SK-N-SH treated with all-trans-retinoic acid at 6 μM for 48 hours (cell line): ENCODE data around the gene RESF1.

Experiments
- CSDC2 ChIP-seq: fragments of 250-450 bp; sonication (Bioruptor Pico); IDR thresholded peaks from 2 replicates; pipeline ENCODE4 v1.5.0; 2020; ENCODE audit warnings: mild to moderate bottlenecking, moderate library complexity
- GLIS3 ChIP-seq: fragments of 250-450 bp; sonication (Bioruptor Pico); IDR thresholded peaks from 2 replicates; pipeline ENCODE4 v1.5.0; 2020; ENCODE audit warnings: mild to moderate bottlenecking, moderate library complexity
- OSR1 ChIP-seq: fragments of 250-450 bp; sonication (Bioruptor Pico); IDR thresholded peaks from 2 replicates; pipeline ENCODE4 v1.8.0; 2022; ENCODE audit warnings: moderate library complexity, mild to moderate bottlenecking, inconsistent platforms
- PPARA ChIP-seq: fragments of 250-450 bp; sonication (Bioruptor Pico); IDR thresholded peaks from 2 replicates; pipeline ENCODE4 v1.5.0; 2020; ENCODE audit warnings: mild to moderate bottlenecking, borderline replicate concordance
- RARB ChIP-seq: fragments of 250-450 bp; sonication (Bioruptor Pico); IDR thresholded peaks from 2 replicates; pipeline ENCODE4 v1.8.0; 2021; ENCODE audit warnings: mild to moderate bottlenecking, moderate library complexity
- ZC3H10 ChIP-seq: fragments of 250-450 bp; sonication (Bioruptor Pico); IDR thresholded peaks from 2 replicates; pipeline ENCODE4 v1.5.1; 2021; ENCODE audit warnings: mild to moderate bottlenecking, moderate library complexity
- ZFP3 ChIP-seq: fragments of 250-450 bp; sonication (Bioruptor Pico); IDR thresholded peaks from 2 replicates; pipeline ENCODE4 v1.5.0; 2020; ENCODE audit warnings: mild to moderate bottlenecking, moderate library complexity
- TF ChIP-seq, protein P1 (sequence below): fragments of 250-450 bp; sonication (Bioruptor Pico); IDR thresholded peaks from 2 replicates; pipeline ENCODE4 v1.8.0; 2020; ENCODE audit warnings: mild to moderate bottlenecking, moderate library complexity, borderline replicate concordance
- TF ChIP-seq, protein P2 (sequence below): fragments of 250-450 bp; sonication (Bioruptor Pico); IDR thresholded peaks from 2 replicates; pipeline ENCODE4 v1.5.1; 2020; ENCODE audit warnings: low read depth, mild to moderate bottlenecking, moderate library complexity

DNA sequence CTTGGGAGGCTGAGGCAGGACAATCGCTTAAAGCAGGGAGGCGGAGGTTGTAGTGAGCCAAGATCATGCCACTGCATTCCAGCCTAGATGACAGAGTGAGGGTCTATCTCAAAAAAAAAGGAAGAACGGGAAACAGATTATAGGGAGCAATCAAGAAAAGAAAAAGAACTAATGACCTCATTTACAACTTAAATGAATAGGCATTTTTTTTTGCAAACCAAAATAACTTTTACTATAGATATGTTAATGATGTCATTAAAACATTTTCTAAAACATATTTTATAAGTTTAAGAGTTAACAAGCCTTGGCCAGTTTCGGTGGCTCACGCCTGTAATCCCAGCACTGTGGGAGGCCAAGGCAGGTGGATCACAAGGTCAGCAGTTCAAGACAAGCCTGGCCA lies 6.8 kb upstream of the RESF1 start:
- no peak for TF ChIP-seq RARB (CRISPR knock-in tag)
- TF ChIP-seq, protein P1, sequence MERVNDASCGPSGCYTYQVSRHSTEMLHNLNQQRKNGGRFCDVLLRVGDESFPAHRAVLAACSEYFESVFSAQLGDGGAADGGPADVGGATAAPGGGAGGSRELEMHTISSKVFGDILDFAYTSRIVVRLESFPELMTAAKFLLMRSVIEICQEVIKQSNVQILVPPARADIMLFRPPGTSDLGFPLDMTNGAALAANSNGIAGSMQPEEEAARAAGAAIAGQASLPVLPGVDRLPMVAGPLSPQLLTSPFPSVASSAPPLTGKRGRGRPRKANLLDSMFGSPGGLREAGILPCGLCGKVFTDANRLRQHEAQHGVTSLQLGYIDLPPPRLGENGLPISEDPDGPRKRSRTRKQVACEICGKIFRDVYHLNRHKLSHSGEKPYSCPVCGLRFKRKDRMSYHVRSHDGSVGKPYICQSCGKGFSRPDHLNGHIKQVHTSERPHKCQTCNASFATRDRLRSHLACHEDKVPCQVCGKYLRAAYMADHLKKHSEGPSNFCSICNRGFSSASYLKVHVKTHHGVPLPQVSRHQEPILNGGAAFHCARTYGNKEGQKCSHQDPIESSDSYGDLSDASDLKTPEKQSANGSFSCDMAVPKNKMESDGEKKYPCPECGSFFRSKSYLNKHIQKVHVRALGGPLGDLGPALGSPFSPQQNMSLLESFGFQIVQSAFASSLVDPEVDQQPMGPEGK (CRISPR knock-in tag) = no peak
- TF ChIP-seq, protein P2, sequence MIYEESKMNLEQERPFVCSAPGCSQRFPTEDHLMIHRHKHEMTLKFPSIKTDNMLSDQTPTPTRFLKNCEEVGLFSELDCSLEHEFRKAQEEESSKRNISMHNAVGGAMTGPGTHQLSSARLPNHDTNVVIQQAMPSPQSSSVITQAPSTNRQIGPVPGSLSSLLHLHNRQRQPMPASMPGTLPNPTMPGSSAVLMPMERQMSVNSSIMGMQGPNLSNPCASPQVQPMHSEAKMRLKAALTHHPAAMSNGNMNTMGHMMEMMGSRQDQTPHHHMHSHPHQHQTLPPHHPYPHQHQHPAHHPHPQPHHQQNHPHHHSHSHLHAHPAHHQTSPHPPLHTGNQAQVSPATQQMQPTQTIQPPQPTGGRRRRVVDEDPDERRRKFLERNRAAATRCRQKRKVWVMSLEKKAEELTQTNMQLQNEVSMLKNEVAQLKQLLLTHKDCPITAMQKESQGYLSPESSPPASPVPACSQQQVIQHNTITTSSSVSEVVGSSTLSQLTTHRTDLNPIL (CRISPR knock-in tag) = no peak
- no peak for TF ChIP-seq ZC3H10 (CRISPR knock-in tag)
- no peak for TF ChIP-seq PPARA (CRISPR knock-in tag)
- no peak for TF ChIP-seq GLIS3 (CRISPR knock-in tag)
- TF ChIP-seq ZFP3 (CRISPR knock-in tag) = no peak
- no peak for TF ChIP-seq CSDC2 (CRISPR knock-in tag)
- TF ChIP-seq OSR1 (CRISPR knock-in tag) = no peak
